Breast epithelium (tissue), 4 donors: ENCODE measurements around the gene NAV2. TPM values are rescaled to one million over a fixed set of nuclear protein-coding genes. Genes with fewer than 3 reads are reported as not detected.

ENCODE experiments used
- DNase-seq, 2 donors: peaks; one replicate each; pipeline ENCODE4 v3.0.0-alpha.2; 2019; ENCODE audit warnings: low spot score in 2 of 2
- H3K27ac ChIP-seq, 2 donors: fragments of 200-600 bp; sonication (generic) in 1 of 2; one replicate each; pipeline ENCODE4 v1.5.1; 2016 to 2019; ENCODE audit warnings: mild to moderate bottlenecking in 1 of 2
- H3K27me3 ChIP-seq, 2 donors: fragments of 200-600 bp; sonication (generic) in 1 of 2; one replicate each; pipeline versions ENCODE4 v1.5.1 to v1.6.0; 2017 to 2019; ENCODE audit warnings: control low read depth in 1 of 2, mild to moderate bottlenecking in 1 of 2
- H3K36me3 ChIP-seq: fragments of 200-600 bp; one replicate; pipeline ENCODE4 v1.5.1; 2019
- H3K4me1 ChIP-seq, 2 donors: fragments of 200-600 bp; sonication (generic); one replicate each; pipeline ENCODE4 v1.5.1; 2016 to 2019; ENCODE audit warnings: control low read depth in 1 of 2
- H3K4me3 ChIP-seq, 3 donors: fragments of 200-600 bp; sonication (generic); 1 replicate in 2 of 3; 2 replicates in 1 of 3; pipeline ENCODE4 v1.5.1; 2016 to 2019; ENCODE audit warnings: mild to moderate bottlenecking in 3 of 3, moderate library complexity in 2 of 3
- H3K9me3 ChIP-seq, 2 donors: fragments of 200-600 bp; sonication (generic) in 1 of 2; one replicate each; pipeline ENCODE4 v1.5.1; 2016 to 2019; ENCODE audit warnings: control low read depth in 1 of 2
- CTCF ChIP-seq, 3 donors: fragments of 450-650 bp; IDR thresholded peaks; one replicate each; pipeline ENCODE4 v1.5.1; 2016 to 2017; ENCODE audit warnings: antibody characterized with exemption in 3 of 3, mild to moderate bottlenecking in 3 of 3, moderate library complexity in 3 of 3
- POLR2A ChIP-seq: fragments of 450-650 bp; IDR thresholded peaks from one replicate; pipeline ENCODE4 v1.6.1; 2016; ENCODE audit warnings: antibody characterized with exemption, mild to moderate bottlenecking, moderate library complexity
- POLR2AphosphoS5 ChIP-seq, 3 donors: sonication (generic); formaldehyde crosslinking; IDR thresholded peaks; one replicate each; pipeline ENCODE4 v1.6.1; 2017; ENCODE audit warnings: antibody characterized with exemption in 3 of 3
- intact Hi-C: fragments of 100-400 bp; cut with DNase I; formaldehyde crosslinking; loops from one replicate; pipeline ENCODE4 v1.15.1; 2023; ENCODE audit warnings: low total_unique reads
- total RNA-seq, 3 donors: library from RNA; depleted of rRNA; stranded (reverse); fragments of >200 nt; gene quantifications; one replicate each; pipeline ENCODE4 v1.1.0, GENCODE V29; 2016

NAV2 gene
- total RNA-seq, 3 donors from 2014 or later, result 28.2 to 61.8 (median 31.4) TPM

- Histone ChIP-seq H3K4me1 (no peaks in the 10 kb centered on the region), H3K27me3 (no peaks in the 10 kb centered on the region), H3K9me3 (no peaks in the 10 kb centered on the region), H3K27ac (no peak overlapping the region), H3K4me3 (no peak overlapping the region), H3K36me3 (no peaks in the 10 kb centered on the region)
- TF ChIP-seq CTCF (IDR thresholded peaks at IDR 0.05), result no peak
- no peak for TF ChIP-seq POLR2A
- no peak for TF ChIP-seq POLR2AphosphoS5 (IDR thresholded peaks at IDR 0.05)
- intact Hi-C loops, result no loop called here
- no peak for DNase-seq
These were observed 169.7 kb downstream of the NAV2 start for GRCh38 chr11:19882356-19882755.

- intact Hi-C loops, result no loop called here
- no peaks in the 10 kb centered on the region for H3K36me3 ChIP-seq
These were observed 173.9 kb downstream of the NAV2 start for GRCh38 chr11:19886498-19886897.

GRCh38 chr11:19887842-19888241 is 175.2 kb downstream of the NAV2 start:
- no peak overlapping the region for H3K4me3 ChIP-seq
- H3K36me3 ChIP-seq, result no peaks in the 10 kb centered on the region
- H3K9me3 ChIP-seq, result no peaks in the 10 kb centered on the region
- no peak overlapping the region for H3K27ac ChIP-seq
- DNase-seq, result no peak
- no peaks in the 10 kb centered on the region for H3K27me3 ChIP-seq
- intact Hi-C loops, result no loop called here
- H3K4me1 ChIP-seq, result peaks cover 0 to 4% of the 10 kb centered on the region in 2 donors
- no peak for TF ChIP-seq CTCF (IDR thresholded peaks at IDR 0.05)
- no peak for TF ChIP-seq POLR2A
- no peak for TF ChIP-seq POLR2AphosphoS5 (IDR thresholded peaks at IDR 0.05)

More at GRCh38 chr11:19886498-19886897, 173.9 kb downstream of the NAV2 start:
- H3K4me3 ChIP-seq, result no peak overlapping the region
- no peak for DNase-seq
- no peak overlapping the region for H3K27ac ChIP-seq
- H3K27me3 ChIP-seq, result no peaks in the 10 kb centered on the region
- H3K9me3 ChIP-seq, result no peaks in the 10 kb centered on the region
- TF ChIP-seq POLR2AphosphoS5 (IDR thresholded peaks at IDR 0.05) (no peak), POLR2A (no peak), CTCF (IDR thresholded peaks at IDR 0.05) (no peak)
- peaks cover 0 to 4% of the 10 kb centered on the region in 2 donors for H3K4me1 ChIP-seq

GRCh38 chr11:19889531-19889930 is 176.9 kb downstream of the NAV2 start:
- Histone ChIP-seq H3K9me3 (no peaks in the 10 kb centered on the region), H3K4me1 (peaks cover 0 to 4% of the 10 kb centered on the region in 2 donors), H3K36me3 (no peaks in the 10 kb centered on the region), H3K27me3 (no peaks in the 10 kb centered on the region), H3K4me3 (no peak overlapping the region), H3K27ac (no peak overlapping the region)
- no peak for DNase-seq
- intact Hi-C loops, result no loop called here
- no peak for TF ChIP-seq POLR2A
- TF ChIP-seq POLR2AphosphoS5 (IDR thresholded peaks at IDR 0.05), result no peak
- no peak for TF ChIP-seq CTCF (IDR thresholded peaks at IDR 0.05)

- Histone ChIP-seq H3K9me3 (no peaks in the 10 kb centered on the region), H3K4me3 (no peak overlapping the region), H3K36me3 (no peaks in the 10 kb centered on the region), H3K27ac (peak overlapping the region in 1 of 2 donors; percentile 5), H3K4me1 (peaks cover 0 to 4% of the 10 kb centered on the region in 2 donors), H3K27me3 (no peaks in the 10 kb centered on the region)
- intact Hi-C loops, result no loop called here
- no peak for TF ChIP-seq CTCF (IDR thresholded peaks at IDR 0.05)
- TF ChIP-seq POLR2A, result no peak
- TF ChIP-seq POLR2AphosphoS5 (IDR thresholded peaks at IDR 0.05), result no peak
- DNase-seq, result no peak
These were observed 177.7 kb downstream of the NAV2 start for GRCh38 chr11:19890308-19890707.
